Neural progenitor cell (in vitro differentiated cells): ENCODE data around the gene NXN. TPM values are rescaled to one million over a fixed set of nuclear protein-coding genes. Genes with fewer than 3 reads are reported as not detected.
"Not testable (repeated sequence)": the region's sequence is repeated elsewhere in the genome, so short reads cannot be mapped to it uniquely, and the experiment has no call there.

Experiments
- DNase-seq: peaks from one replicate; pipeline ENCODE4 v3.0.0-alpha.2; 2016; ENCODE audit warnings: low spot score
- H2AFZ ChIP-seq: fragments of 200-600 bp; sonication (generic); replicated peaks from 2 replicates; pipeline ENCODE4 v1.6.1; 2016; ENCODE audit warnings: antibody characterized with exemption
- H3F3A ChIP-seq: fragments of 200-600 bp; sonication (generic); 2 replicates; pipeline ENCODE4 v1.6.1; 2016; ENCODE audit warnings: antibody characterized with exemption, low read depth
- H3K27ac ChIP-seq: fragments of 200-600 bp; sonication (generic); 2 replicates; pipeline ENCODE4 v1.5.1; 2016; ENCODE audit warnings: mild to moderate bottlenecking
- H3K27me3 ChIP-seq: fragments of 200-600 bp; sonication (generic); 2 replicates; pipeline ENCODE4 v1.6.1; 2016; ENCODE audit warnings: mild to moderate bottlenecking, moderate library complexity
- H3K36me3 ChIP-seq: fragments of 200-600 bp; sonication (generic); 2 replicates; pipeline ENCODE4 v1.5.1; 2016
- H3K4me1 ChIP-seq: fragments of 200-600 bp; sonication (generic); 2 replicates; pipeline ENCODE4 v1.6.1; 2016; ENCODE audit warnings: mixed run types
- H3K4me2 ChIP-seq: fragments of 200-600 bp; sonication (generic); 2 replicates; pipeline ENCODE4 v1.6.1; 2016
- H3K4me3 ChIP-seq: fragments of 200-600 bp; sonication (generic); 2 replicates; pipeline ENCODE4 v1.5.1; 2016
- H3K79me2 ChIP-seq: fragments of 200-600 bp; sonication (generic); 2 replicates; pipeline ENCODE4 v1.6.1; 2016; ENCODE audit warnings: low read depth
- H3K9ac ChIP-seq: fragments of 200-600 bp; sonication (generic); 2 replicates; pipeline ENCODE4 v1.6.1; 2016
- H3K9me3 ChIP-seq: fragments of 200-600 bp; sonication (generic); 2 replicates; pipeline ENCODE4 v1.5.1; 2016; ENCODE audit warnings: low read depth
- H4K20me1 ChIP-seq: fragments of 200-600 bp; sonication (generic); 2 replicates; pipeline ENCODE4 v1.6.1; 2016; ENCODE audit warnings: low read depth
- H3K27ac Mint-ChIP-seq: 3 replicates; pipeline ENCODE4 v1.8.0; 2021; ENCODE audit warnings: mixed read lengths
- H3K27me3 Mint-ChIP-seq: 2 replicates; pipeline ENCODE4 v1.8.0; 2022; ENCODE audit warnings: low read depth, mild to moderate bottlenecking, inconsistent platforms, moderate library complexity, mixed read lengths; ENCODE audit not compliant: insufficient read depth
- H3K36me3 Mint-ChIP-seq: 3 replicates; pipeline ENCODE4 v1.8.0; 2021; ENCODE audit warnings: mixed read lengths
- H3K4me1 Mint-ChIP-seq: 3 replicates; pipeline ENCODE4 v1.8.0; 2021; ENCODE audit warnings: mixed read lengths
- H3K4me3 Mint-ChIP-seq: 3 replicates; pipeline ENCODE4 v1.8.0; 2021; ENCODE audit warnings: mild to moderate bottlenecking, moderate library complexity, mixed read lengths
- H3K9me3 Mint-ChIP-seq: 3 replicates; pipeline ENCODE4 v1.8.0; 2020; ENCODE audit warnings: mixed read lengths
- EZH2 ChIP-seq: fragments of 200-600 bp; sonication (generic); IDR thresholded peaks from 2 replicates; pipeline ENCODE4 v1.6.1; 2017; ENCODE audit warnings: antibody characterized with exemption, mild to moderate bottlenecking, moderate library complexity
- EZH2phosphoT487 ChIP-seq: fragments of 200-600 bp; sonication (generic); IDR thresholded peaks from 2 replicates; pipeline ENCODE4 v1.6.1; 2017; ENCODE audit warnings: antibody characterized with exemption
- total RNA-seq: library from RNA; depleted of rRNA; stranded (reverse); fragments of >200 nt; gene quantifications from 2 replicates; pipeline ENCODE4 v1.2.3, GENCODE V29; 2015; ENCODE audit warnings: low replicate concordance
- TF ChIP-seq, protein P1 (sequence below): fragments of 200-600 bp; sonication (generic); IDR thresholded peaks from 2 replicates; pipeline ENCODE4 v1.5.1; 2017; ENCODE audit warnings: antibody characterized with exemption, mild to moderate bottlenecking

The NXN gene
- total RNA-seq, 1 donor from 2014 or later = 35.9 TPM

DNA sequence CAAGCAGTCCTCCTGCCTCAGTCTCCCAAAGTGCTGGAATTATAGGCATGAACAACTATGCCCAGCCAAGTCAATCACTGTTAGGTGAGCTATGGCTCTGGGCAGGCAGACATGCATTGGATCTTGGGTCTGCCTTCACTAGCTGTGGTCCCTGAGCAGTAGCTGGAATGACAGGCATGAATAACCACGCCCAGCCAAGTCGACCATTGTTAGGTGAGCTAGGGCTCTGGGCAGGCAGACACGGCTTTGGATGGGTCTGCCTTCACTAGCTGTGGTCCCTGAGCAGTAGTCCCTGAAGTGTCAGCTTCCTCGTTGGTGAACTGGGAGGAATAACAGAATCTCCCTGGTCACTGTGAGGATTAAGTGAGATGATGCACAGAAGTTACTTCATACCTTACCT is 191.0 kb downstream of the NXN start:
- H3K36me3 Mint-ChIP-seq = peaks cover 16% of the 10 kb centered on the region
- Histone ChIP-seq H2AFZ (no peak overlapping the region), H3K4me2 (no peak overlapping the region), H3K9ac (no peak overlapping the region), H3K27ac (no peak overlapping the region), H3K27me3 (no peaks in the 10 kb centered on the region), H3K9me3 (no peaks in the 10 kb centered on the region), H3K79me2 (peaks cover 21% of the 10 kb centered on the region), H3K4me1 (peaks cover 5% of the 10 kb centered on the region), H3K36me3 (no peaks in the 10 kb centered on the region), H4K20me1 (peaks cover under 1% of the 10 kb centered on the region), H3F3A (peaks cover 5% of the 10 kb centered on the region), H3K4me3 (no peak overlapping the region)
- H3K4me1 Mint-ChIP-seq = peaks cover 14% of the 10 kb centered on the region
- TF ChIP-seq, protein P1, sequence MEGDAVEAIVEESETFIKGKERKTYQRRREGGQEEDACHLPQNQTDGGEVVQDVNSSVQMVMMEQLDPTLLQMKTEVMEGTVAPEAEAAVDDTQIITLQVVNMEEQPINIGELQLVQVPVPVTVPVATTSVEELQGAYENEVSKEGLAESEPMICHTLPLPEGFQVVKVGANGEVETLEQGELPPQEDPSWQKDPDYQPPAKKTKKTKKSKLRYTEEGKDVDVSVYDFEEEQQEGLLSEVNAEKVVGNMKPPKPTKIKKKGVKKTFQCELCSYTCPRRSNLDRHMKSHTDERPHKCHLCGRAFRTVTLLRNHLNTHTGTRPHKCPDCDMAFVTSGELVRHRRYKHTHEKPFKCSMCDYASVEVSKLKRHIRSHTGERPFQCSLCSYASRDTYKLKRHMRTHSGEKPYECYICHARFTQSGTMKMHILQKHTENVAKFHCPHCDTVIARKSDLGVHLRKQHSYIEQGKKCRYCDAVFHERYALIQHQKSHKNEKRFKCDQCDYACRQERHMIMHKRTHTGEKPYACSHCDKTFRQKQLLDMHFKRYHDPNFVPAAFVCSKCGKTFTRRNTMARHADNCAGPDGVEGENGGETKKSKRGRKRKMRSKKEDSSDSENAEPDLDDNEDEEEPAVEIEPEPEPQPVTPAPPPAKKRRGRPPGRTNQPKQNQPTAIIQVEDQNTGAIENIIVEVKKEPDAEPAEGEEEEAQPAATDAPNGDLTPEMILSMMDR = no peak
- TF ChIP-seq EZH2phosphoT487 = no peak
- TF ChIP-seq EZH2 = no peak
- no peak overlapping the region for H3K4me3 Mint-ChIP-seq
- peaks cover 4% of the 10 kb centered on the region for H3K27me3 Mint-ChIP-seq
- no peak overlapping the region for H3K27ac Mint-ChIP-seq
- DNase-seq = no peak
- H3K9me3 Mint-ChIP-seq = no peaks in the 10 kb centered on the region

DNA sequence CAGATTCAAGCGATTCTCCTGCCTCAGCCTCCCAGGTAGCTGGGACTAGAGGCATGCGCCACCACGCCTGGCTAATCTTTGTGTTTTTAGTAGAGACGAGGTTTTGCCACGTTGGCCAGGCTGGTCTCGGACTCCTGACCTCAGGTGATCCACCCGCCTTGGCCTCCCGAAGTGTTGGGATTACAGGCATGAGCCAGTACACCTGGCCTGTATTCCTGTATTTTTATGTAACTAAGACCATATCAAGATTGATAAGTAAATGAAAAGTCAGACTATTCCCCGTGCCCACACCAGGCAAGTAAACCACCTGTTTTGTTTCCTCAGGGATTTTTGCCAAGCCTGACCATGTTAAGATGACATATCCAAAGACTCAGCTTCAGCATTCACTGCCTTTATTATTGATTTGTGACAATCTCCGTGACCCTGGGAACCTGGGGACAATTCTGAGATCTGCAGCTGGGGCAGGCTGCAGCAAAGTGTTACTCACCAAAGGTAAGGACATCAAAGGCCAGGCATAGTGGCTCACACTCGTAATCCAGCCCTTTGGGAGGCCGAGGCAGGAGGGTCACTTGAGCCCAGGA is 191.8 kb downstream of the NXN start:
- H3K4me2 ChIP-seq = no peak overlapping the region
- H4K20me1 ChIP-seq = peaks cover 9% of the 10 kb centered on the region
- Mint-ChIP-seq H3K4me1 (peaks cover 20% of the 10 kb centered on the region), H3K27me3 (peaks cover 6% of the 10 kb centered on the region), H3K27ac (no peak overlapping the region), H3K9me3 (no peaks in the 10 kb centered on the region), H3K36me3 (peaks cover 19% of the 10 kb centered on the region), H3K4me3 (no peak overlapping the region)
- peaks cover 12% of the 10 kb centered on the region for H3K4me1 ChIP-seq
- H3K9ac ChIP-seq = no peak overlapping the region
- no peaks in the 10 kb centered on the region for H3K36me3 ChIP-seq
- TF ChIP-seq EZH2phosphoT487 (no peak), EZH2 (no peak)
- TF ChIP-seq, protein P1 = no peak
- no peaks in the 10 kb centered on the region for H3K9me3 ChIP-seq
- no peak overlapping the region for H3K27ac ChIP-seq
- no peaks in the 10 kb centered on the region for H3K27me3 ChIP-seq
- H2AFZ ChIP-seq = no peak overlapping the region
- no peak for DNase-seq
- H3K79me2 ChIP-seq = peaks cover 29% of the 10 kb centered on the region
- peaks cover 5% of the 10 kb centered on the region for H3F3A ChIP-seq
- H3K4me3 ChIP-seq = no peak overlapping the region

DNA sequence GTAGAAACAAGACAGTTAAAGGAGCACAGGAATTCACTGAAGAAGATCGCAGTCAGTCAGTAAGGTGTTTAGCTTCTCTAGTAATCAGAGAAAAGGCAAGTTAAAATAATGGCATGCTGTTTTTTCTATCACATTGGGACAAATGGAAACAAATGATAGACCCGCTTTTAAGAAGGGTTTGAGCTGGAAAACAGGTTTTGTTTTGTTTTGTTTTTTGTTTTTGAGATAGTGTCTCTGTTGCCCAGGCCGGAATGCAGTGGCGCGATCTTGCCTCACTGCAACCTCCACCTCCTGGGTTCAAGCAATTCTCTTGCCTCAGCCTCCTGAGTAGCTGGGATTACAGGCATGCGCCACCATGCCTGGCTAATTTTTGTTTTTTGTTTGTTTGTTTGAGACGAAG is 193.7 kb downstream of the NXN start:
- not testable (repeated sequence) for H3K27ac Mint-ChIP-seq, H3K4me3 Mint-ChIP-seq, H3K4me2 ChIP-seq, H3K4me3 ChIP-seq, DNase-seq, H2AFZ ChIP-seq, H3K9ac ChIP-seq, H3K27me3 ChIP-seq, H3K27me3 Mint-ChIP-seq, H3F3A ChIP-seq, H3K27ac ChIP-seq, H3K36me3 Mint-ChIP-seq, H3K9me3 ChIP-seq, H4K20me1 ChIP-seq, H3K9me3 Mint-ChIP-seq, H3K36me3 ChIP-seq
- Histone ChIP-seq H3K79me2 (peaks cover 47% of the 10 kb centered on the region), H3K4me1 (peaks cover 16% of the 10 kb centered on the region)
- H3K4me1 Mint-ChIP-seq = peaks cover 21% of the 10 kb centered on the region

DNA sequence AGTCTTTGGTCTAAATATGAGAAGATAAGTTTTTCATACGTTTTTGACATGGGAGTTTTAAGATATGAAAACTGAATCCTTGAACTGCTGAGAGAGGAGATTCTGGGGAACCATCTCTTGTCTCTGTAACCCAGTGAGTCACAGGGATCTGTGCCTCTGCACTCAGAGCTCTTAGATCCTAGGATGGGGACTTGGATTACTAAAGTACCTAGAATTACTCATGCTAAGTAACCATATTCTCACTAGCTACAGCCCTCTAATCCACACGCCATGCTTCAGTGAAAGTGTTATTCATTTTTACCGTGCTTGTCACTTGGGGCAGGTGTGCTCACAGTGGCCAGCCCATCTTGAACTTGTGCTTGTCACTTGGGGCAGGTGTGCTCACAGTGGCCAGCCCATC is 195.4 kb downstream of the NXN start:
- Histone ChIP-seq H3K9me3 (no peaks in the 10 kb centered on the region), H3K4me3 (no peak overlapping the region), H3F3A (no peaks in the 10 kb centered on the region), H3K36me3 (no peaks in the 10 kb centered on the region), H2AFZ (no peak overlapping the region), H3K27me3 (no peaks in the 10 kb centered on the region), H3K9ac (no peak overlapping the region), H3K4me2 (peak overlapping the region; percentile 86), H3K4me1 (peaks cover 16% of the 10 kb centered on the region), H4K20me1 (peaks cover 9% of the 10 kb centered on the region), H3K27ac (no peak overlapping the region), H3K79me2 (peaks cover 65% of the 10 kb centered on the region)
- TF ChIP-seq EZH2phosphoT487 (no peak), EZH2 (no peak)
- TF ChIP-seq, protein P1 = no peak
- peak overlapping the region; percentile 99 for H3K4me3 Mint-ChIP-seq
- no peak overlapping the region for H3K27ac Mint-ChIP-seq
- H3K9me3 Mint-ChIP-seq = no peaks in the 10 kb centered on the region
- H3K4me1 Mint-ChIP-seq = peaks cover 21% of the 10 kb centered on the region
- peaks cover 11% of the 10 kb centered on the region for H3K36me3 Mint-ChIP-seq
- DNase-seq = no peak
- H3K27me3 Mint-ChIP-seq = peaks cover 3% of the 10 kb centered on the region
